Measurements from ENCODE around the gene CASTOR1.
"Not testable (repeated sequence)": the region's sequence is repeated elsewhere in the genome, so short reads cannot be mapped to it uniquely, and the experiment has no call there.

Gene CASTOR1

DNA sequence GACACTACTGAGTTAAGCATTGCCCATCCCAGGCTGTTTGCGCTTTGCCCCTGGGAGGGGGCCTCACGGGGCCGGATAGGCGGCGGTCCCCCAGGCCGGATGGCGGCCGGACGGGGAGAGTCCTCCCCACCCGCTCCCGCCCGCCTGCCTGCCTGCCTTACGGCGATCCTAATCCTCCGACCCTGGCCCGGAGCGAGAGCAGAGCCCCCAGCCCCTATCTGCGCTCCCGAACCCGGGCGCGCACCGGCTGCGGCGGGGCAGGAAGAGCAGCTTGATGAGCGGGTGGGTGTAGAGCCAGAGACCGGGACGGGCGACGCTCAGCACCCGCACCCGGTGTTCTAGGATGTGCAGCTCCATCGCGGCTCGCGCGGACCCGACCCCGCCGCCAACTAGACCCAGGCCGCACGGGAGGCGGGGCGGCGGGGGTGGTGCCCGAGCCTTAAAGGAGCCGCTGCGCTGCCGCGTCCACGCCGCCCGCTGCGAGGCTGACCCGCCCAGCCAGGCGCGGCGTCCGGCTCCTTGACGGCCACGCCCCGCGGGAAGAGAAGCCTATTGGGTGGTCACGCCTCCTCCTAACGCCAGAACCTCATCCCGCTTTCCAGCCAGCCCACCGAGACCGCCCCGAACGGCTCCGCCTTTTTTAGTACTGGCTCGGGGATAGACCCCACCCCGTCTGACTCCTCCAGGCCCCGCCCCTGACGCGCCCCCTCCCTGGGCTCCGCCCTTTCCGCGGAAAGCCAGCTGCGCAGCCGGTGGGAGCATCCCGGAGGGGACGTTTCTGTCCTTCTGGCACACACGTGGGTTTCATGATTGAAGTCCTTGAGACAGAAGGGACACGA is at the start of gene CASTOR1:
Gene CASTOR1 (minus strand): TSS at position 365 of the 839 bp plus-strand sequence. CDS start 8 bp downstream, at position 357.
- DNase-seq: peak; percentile 89

DNA sequence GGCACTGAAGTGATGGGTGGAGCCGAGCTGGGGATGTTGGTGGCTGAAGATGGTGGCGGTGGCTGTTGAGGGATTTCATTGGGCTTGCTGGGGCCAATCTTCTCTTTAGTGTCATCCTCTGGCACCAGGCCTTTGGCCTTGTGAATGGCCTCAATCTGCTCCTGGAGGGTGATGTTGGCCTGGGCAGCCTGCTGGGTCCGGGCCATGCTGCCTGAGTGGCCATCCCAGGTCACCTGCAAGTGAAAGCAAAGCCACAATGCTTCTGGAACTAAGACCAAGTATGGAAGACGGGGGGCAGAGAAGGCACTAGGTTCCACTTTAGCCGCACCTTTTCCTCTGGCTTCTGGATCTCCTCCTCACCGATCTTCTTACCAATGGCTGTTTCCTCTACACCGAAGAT is 49.5 kb upstream of the CASTOR1 start:
- no peak for DNase-seq

DNA sequence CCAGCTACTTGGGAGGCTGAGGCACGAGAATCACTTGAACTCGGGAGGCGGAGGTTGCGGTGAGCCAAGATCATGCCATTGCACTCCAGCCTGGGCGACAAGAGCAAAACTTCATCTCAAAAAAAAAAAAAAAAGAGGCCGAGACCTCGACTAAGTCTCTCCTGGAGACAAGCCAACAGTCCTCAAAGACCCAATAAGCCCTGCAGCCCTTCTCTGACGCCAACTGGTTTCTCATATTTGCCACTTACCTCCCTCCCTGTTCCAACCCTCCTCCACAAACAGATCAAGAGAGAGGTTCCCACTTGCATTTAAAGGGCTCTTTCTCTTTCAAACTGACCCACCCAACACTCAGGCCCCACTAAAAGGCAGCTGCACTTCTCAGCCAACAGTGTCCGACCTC is 49.0 kb upstream of the CASTOR1 start:
- not testable (repeated sequence) for DNase-seq

DNA sequence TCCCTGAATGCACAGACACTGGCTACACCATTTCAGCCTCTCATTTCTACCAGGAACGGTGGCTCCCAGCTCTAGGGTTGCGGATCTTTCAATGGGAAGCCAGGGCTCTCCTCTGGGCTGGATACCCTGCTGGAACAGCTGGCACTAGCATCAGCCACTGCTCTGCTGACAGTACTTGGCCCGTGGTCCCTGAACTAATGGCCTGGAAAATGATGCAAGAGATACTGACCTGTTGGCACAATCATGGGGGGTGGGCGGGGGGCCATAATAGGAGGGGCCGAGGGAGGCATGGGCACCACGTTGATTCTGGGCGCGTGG is 48.1 kb upstream of the CASTOR1 start:
- DNase-seq: no peak

DNA sequence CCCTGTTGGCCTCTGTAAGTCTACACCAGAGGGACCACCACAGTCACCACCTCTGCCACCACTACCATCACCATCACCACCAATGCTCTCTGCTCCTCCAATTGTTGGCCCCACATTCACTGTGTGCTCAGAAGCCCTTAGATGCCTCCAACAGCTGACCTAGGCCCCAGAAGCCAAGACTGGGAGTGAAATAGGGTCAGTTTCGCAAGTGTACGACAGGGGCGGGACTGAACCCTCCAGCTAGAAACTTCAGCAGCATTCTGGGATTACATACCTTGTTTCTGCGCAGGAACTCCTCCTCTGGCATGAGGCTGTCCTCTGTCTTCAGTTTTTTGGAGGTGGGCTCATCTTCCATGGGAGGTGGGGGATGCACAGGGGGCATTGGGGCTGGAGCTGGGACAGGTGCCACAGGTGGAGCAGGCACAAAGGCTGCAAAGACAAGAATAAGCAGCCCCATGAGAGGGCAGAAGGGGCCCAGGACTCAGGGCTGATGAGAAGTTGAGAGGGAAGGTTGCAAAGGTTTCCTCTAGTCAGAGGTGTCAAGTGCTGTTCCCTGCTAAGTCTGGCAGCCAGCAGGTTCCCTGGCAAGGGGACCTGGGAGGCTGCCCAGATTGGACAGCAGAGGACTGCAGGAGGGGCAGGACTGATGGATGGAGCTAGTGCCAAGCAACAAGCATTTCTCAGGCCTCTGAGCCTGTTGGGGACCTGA is 47.6 kb upstream of the CASTOR1 start:
- DNase-seq: no peak

DNA sequence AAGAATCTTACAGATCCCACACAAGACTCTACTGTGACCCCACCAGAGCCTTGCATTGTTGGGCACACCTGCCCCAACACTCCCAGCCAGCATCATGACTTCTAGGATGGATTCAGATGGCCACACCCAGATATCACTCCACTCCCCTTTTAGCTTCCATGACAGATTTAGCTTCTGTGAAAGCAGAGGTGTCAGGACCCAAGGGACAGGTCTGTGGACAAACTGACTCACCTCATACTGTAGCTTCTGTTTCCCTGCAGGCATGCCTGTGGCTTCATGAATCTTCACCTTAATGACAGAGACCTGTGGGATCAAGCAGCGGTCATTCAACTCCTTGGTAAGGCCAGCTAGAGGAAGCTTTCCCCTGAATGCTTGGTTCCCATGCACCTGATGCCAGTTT is 45.9 kb upstream of the CASTOR1 start:
- no peak for DNase-seq

DNA sequence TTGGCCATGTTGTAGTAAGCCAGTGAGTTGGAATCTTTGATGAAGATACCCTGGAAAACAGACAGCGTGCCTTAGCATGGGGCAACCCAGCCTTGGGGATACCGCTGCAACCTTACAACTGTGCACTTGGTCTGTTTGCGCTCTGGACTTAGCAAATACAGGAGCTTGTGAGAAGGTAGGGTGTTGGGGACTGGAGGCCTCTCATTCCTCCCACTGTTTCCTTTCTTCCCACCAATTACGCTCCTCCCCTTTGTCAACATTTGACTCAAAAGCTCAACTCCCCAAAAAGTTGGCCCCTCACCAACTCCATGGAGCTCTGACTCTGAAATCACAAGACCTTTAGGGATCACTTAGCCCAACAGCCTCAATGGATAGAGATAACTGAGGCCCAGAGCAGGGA is 45.3 kb upstream of the CASTOR1 start:
- no peak for DNase-seq

DNA sequence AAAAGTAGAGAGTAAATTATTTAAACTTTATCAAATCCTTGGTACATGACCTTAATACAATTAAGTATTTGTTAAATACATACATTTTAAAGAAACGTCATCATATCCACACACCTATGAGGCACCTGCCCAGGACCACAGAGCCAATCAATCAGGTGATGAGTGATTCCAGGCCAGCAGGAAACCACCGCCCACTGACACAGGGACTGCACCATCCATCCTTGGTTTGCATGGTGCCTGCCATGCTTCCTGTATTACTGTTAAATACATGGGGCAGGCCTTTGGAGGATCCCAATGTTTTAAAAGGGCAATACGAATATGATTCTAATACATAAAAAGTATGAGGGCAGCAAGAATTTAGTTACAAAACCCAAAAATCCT is 44.4 kb upstream of the CASTOR1 start:
- DNase-seq: no peak

DNA sequence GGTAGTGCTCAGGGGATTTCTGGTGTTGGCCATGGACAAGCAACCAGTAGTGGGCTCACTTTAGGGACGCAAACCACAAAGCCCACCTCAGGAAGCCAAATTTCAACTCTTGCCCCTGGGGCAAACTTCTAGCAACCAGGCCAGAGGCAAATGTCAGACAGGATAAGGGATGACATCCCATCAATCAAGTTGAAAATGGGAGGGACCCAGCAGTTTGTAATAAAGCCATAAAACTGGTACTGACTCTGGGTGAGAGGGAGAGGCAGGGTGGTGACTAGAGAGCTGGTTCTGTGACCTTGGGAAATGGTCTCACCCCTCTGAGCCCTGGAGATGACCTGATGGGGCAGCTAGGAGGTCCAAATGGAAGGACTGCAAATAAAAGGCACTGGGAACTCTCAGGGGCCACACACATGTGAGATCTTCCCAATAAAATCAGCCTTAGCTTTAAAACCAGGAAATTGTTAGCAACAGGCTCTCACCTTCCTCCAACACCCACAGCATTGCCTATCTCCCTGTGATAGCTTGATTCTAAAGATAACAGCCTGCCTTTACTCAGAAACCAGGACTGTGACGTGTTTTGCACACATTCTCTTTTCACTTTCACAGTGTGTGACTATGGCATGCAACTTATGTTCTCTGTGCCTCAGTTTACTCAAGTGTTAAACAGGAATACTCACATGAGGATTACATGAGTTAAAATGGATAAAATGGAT is 43.8 kb upstream of the CASTOR1 start:
- no peak for DNase-seq

DNA sequence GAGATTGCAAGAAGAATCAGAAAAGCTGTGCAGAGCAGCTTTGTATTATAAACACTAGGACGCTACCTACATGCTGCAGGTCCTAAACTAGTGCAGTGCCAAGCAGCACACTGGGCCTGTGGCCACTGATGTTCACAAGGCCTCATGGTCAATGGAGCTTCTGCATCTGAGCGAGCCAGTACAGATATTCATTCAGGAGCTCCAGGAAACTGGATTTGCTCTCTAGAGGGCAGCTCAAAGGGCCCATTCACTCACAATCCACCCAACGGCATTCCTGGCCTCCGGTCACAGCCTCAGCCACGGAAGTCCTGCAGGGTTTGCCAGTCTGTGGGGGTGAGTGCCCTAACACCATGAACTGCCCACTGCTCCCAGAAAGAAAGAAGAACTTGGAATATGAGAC is 43.2 kb upstream of the CASTOR1 start:
- no peak for DNase-seq

DNA sequence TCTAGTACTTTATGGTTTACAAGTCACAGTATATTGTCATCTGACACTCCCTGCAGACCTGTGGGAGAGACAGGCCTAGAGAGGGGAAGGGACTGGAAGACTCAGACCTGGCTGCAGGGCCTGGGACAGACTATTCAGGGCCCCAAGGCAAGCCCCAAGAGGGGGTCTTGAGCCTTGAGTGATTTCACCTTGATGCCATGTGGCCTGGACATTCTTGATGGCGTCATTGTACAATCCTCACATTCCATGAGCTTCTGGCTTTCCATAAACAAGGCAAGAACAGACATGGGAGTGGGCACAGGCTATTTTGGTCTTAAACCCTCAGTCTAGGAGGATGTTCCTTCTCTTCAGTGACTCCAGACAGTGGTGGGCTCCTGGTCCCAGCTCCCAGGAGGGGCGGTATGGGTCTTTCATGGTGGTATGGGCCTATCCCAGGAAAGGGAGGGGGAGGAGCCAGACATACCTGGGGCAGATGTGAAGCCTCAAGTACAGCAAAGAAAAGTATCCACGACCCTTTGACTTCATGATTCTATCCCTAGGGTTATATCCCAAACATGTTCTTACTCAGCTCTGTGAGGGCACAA is 39.3 kb upstream of the CASTOR1 start:
- DNase-seq: no peak

DNA sequence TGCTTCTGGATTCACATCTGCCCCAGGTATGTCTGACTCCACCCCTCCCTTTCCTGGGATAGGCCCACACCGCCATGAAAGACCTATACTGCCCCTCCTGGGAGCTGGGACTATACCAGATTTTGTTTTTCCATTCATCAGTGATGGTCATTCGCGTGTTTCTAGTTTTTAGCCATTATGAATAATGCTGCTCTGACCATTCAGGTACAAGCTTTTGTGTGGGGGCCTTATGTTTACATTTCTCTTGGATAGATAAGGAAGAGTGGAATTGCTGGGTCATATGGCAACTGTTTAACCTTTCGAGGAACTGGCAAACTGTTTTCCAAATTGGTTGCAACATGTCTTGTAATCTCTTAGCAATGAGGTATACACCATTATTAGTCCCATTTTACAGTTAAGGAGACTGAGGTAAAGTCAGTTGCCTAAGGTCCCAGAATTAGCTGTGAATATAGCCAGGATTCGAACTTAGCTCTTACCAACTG is 38.6 kb upstream of the CASTOR1 start:
- no peak for DNase-seq

DNA sequence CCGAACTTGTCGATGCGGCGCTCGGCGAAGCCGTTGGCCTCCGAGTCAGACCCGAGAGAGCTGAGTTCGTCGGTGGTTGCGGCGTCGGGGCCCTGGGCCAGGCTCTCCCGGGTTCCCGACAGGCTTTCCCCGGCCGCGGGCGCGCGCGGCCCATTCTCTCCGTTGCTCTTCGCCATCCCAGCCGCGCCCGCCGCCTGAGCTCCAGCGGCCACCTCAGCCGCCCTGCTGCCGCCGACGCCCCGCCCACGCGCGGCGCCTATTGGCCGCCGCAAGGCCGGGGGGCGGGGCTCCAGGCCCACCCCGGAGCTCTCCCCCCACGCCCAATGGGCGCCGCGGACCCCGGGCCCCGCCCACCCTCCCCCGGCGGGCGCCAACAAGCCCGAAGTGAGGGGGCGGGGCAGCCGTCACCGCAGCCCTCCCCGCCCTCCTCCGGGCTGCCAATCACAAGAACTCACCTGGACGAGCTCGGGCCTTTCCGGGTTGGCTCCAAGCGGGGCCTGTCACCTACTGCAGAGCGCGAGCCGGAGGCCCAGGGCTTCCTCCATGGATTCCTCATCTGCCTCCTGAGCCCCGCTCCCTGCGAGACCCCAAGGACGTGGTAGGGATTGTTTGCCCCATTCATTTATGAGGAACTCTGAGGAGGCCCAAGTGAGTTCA is 37.5 kb upstream of the CASTOR1 start, which contains the start of gene TBC1D10A:
Gene TBC1D10A (minus strand): TSS at position 236 of the 657 bp plus-strand sequence. CDS start 60 bp downstream, at position 176.
- peak; percentile 95 for DNase-seq

DNA sequence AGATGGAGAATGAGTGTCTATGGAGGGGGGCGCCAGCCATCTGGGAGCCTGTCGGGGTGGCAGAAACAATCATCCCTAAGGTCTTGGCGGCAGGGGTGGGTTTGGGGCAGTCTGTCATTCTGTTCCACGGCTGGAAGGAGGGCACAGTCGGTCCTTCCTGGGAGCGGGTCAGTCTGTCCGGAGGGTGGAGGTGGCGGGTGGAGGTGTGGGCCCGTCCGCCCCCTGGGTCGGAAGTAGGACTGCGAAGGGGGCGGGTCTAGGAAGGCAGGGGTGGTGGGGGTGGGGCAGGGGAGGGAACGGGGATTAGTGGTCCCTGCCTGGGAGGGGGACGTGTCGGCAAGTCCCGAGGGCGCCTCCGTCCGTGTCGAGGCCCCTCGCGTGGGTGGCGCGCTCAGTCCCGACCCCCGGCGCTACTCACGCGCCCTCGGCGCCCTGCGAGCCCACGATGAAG is 37.0 kb upstream of the CASTOR1 start:
- no peak for DNase-seq

DNA sequence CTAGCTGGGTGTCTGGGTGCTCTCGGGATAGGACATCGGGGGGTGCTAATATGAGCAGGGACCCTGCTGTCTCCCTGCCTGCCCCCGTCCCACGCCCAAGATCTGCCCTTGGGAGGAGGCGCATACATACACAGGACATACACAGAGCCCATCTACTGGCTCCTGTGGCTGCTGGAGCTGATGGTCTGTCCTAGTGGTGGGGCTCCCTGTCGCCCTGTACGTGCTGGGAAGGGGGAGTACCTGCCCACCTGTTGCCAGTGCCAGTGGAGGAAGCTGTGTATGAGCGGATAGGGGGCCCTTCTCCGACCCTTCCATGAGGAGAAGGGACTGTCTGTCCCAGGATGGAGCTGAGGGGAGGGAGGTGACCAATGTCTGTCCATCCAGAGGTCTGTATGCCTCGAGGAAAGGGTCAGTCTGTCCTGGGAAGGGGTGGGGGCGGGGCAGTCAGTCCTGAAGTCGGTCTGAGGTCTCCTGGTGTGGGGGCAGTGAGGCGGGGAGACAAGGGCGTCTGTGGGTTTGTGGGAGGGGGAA is 36.5 kb upstream of the CASTOR1 start:
- no peak for DNase-seq

DNA sequence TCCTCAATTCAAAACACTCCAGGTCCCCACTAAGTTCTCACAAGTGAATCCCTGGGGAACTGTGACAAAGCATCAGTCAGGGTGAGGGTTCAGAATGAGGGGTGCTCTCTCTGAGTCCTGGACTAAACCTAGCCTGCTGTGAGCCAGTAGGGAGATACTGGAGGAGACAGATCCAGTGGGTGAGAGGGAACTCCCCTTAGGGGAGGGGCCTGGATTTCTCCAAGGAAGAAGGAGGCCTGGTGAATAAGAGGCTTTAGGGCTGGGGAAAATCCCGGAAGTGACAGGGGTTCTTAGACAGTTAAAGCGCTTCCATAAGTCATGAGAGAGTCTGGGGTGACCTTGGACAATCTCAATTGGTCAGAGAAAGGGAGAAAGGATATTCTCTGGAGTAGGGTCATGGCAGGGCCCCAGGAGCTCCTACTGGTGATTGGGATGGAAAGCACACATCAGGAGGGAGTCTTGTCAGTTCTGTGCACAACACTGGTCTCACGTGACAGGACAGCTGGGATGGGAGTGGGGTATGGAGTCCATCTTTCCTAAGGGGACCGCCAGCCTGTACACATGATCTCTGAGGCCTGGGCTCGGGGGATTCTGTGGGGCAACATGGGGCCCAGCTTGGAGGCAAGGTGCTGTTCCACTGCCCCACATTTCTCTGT is 35.9 kb upstream of the CASTOR1 start:
- DNase-seq: no peak

DNA sequence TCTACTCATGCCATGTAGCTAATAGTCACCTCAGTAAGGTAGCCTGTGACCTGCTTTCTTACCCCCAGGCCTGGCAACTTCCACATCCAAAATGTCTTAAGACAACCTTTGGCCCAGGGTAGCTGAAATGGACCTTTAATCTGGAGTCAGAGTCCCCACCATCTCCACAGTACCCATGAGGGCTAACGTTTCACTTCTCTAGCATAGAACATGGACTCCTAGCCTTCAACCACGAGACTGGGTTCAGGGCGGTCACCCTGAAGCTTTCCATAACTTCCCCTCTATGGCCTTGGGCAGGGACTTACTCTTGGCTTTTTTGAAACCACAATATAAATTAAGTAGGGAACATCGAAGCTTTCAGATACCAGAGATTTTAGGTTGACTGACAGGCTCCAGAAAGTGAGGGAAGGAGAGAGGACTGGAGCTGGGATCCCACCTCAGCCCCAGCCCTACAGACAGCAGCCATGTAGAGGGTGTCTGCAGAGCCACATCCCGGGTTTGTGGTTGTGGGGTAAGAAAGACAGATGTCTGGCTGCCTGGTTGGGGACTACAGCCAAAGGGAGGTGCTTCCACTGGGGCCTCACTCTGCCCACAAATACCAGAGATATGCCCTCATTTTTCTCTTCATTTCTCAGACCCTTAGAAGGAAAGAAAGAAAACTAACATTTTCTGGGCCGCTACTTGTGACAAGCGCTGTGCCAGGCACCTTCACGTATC is 34.9 kb upstream of the CASTOR1 start:
- peak; percentile 53 for DNase-seq

DNA sequence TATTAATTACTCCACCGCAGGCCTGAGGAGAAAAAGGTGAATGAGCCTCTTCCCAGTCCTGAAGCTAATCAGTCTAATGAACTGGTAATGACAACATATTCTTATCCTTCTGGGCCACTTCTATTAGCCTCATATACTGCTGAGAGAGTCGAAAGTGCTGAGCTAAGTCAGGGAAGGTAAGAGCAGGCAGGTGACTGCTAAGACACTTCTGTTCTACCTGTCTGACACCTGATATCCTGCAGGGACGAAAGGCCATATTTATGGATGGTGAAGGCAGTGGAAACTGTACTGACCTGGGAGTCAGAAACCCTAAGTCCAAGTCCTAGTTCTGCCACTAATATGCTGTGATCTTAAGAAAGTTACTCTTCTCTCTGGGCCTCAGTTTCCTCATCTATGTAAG is 33.9 kb upstream of the CASTOR1 start:
- no peak for DNase-seq

DNA sequence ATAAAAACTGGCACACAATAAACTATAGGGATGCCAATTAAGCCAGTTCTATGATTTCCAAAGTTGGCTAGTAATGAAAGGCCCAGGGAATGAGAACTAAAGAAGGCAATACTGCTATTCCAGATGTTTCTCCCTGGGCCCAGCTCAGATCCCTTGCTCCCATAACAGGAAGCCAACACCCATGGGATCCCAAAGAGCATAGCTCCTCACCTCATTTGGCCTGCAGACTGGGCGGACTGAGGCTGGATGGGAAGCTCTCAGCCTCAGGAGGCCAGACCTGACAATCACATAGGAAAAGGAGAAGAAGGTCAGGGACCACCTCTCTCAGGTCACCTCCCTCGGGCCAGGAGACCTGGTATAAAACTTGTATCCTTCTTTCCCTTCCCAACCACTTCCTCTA is 32.2 kb upstream of the CASTOR1 start:
- no peak for DNase-seq

DNA sequence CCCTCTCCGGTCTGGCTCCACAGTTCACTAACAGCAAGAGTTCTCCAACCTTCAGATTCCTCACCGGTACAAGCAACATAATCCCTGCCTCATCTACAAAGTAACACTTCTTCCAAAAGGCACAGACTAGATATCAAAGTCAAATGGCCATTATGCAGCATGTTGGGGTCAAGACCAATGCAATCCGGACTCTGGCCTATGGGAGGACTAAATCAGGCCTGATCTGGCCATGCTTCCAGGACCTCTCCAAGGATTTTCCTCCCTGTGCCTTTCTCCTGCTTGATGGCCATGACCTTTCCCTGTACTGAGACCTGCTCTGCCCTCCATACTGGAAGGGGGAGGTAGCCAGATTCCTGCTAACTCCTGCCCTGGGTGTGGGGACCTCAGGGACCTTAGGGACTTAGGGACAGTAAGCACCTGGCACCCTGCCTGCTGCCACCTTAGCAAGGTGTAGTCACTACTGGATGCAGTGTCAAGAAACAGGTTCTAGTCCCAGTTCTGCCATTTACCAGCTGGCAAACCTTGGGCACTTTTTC is 30.8 kb upstream of the CASTOR1 start:
- no peak for DNase-seq

Data from CD4-positive, alpha-beta T cell treated with Interleukin-21 for 1 hour (primary cell).